MCF 10A (cell line): Measurements from ENCODE around the gene PRUNE2. TPM values are rescaled to one million over a fixed set of nuclear protein-coding genes. Genes with fewer than 3 reads are reported as not detected.

Experiments used
- BruUV-seq: library from RNA; stranded (reverse); fragments of 400-500 nt; replicated peaks from 2 replicates; lab custom pipeline; 2021; lab: Mats Ljungman, UMichigan
- CTCF ChIA-PET: fragments of 300-600 bp; sonication (Branson Sonifier 250); formaldehyde crosslinking; extraction: SDS; loops from one replicate; lab custom pipeline; 2021; ENCODE audit warnings: antibody characterized with exemption, inconsistent platforms; lab: Yijun Ruan, JAX
- POLR2A ChIA-PET: fragments of 300-600, 350-650 bp; sonication (Branson Sonifier 250); formaldehyde crosslinking; extraction: SDS; loops from one replicate; lab custom pipeline; 2020; ENCODE audit warnings: antibody characterized with exemption, inconsistent platforms; lab: Yijun Ruan, JAX
- DNase-seq: peaks from one replicate; pipeline ENCODE4 v3.0.0-alpha.2; 2018; ENCODE audit not compliant: unreplicated experiment
- H3K27ac Mint-ChIP-seq: one replicate; pipeline ENCODE4 v1.8.0; 2022; ENCODE audit warnings: mild to moderate bottlenecking, low read depth, mixed read lengths; ENCODE audit not compliant: unreplicated experiment
- H3K27me3 Mint-ChIP-seq: one replicate; pipeline ENCODE4 v1.8.0; 2022; ENCODE audit warnings: mixed read lengths; ENCODE audit not compliant: insufficient read depth, unreplicated experiment
- H3K36me3 Mint-ChIP-seq: one replicate; pipeline ENCODE4 v1.8.0; 2022; ENCODE audit warnings: mild to moderate bottlenecking, moderate library complexity, mixed read lengths; ENCODE audit not compliant: insufficient read depth, unreplicated experiment
- H3K4me1 Mint-ChIP-seq: one replicate; pipeline ENCODE4 v1.8.0; 2022; ENCODE audit warnings: mixed read lengths; ENCODE audit not compliant: insufficient read depth, unreplicated experiment
- H3K4me3 Mint-ChIP-seq: one replicate; pipeline ENCODE4 v1.8.0; 2022; ENCODE audit warnings: mild to moderate bottlenecking, moderate library complexity, mixed read lengths; ENCODE audit not compliant: unreplicated experiment
- H3K9me3 Mint-ChIP-seq: one replicate; pipeline ENCODE4 v1.8.0; 2022; ENCODE audit warnings: mixed read lengths; ENCODE audit not compliant: unreplicated experiment
- intact Hi-C: fragments of 100-400 bp; cut with micrococcal nuclease; formaldehyde crosslinking; loops from 2 replicates; pipeline ENCODE4 v1.14.1; 2022
- total RNA-seq: library from RNA; stranded (reverse); gene quantifications from 2 replicates; pipeline ENCODE4 v1.2.3, GENCODE V29; 2022
- TF ChIP-seq, protein P1 (sequence below): fragments of 200-600 bp; IDR thresholded peaks from one replicate; pipeline ENCODE4 v1.8.0; 2022; ENCODE audit warnings: antibody characterized with exemption, mild to moderate bottlenecking; ENCODE audit not compliant: unreplicated experiment

PRUNE2 gene
- total RNA-seq, 1 experiment from 2014 or later, result 0.63 TPM

DNA sequence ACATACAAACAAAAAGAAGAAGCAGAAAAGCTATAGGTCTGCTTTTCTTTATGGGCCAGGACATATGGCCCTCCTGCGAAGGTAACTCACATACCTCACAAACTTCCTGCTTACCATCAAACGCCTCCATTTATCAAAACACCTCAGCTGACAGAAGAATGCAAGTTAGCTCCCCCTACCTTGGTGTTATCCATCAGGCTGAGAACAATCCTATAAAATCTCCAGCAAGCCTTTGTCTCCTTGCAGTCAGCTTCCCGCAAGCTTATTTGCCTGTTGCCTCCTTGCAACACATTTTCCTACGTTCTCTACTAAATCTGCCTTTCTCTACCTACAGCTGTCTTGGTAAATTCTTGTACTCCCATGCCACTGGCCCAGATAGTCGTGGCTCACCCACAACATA, 164.4 kb downstream of the PRUNE2 start:
- Mint-ChIP-seq H3K4me1 (no peaks in the 10 kb centered on the region), H3K4me3 (no peak overlapping the region), H3K36me3 (no peaks in the 10 kb centered on the region), H3K9me3 (no peaks in the 10 kb centered on the region), H3K27me3 (no peaks in the 10 kb centered on the region), H3K27ac (no peak overlapping the region)
- intact Hi-C loops, result no loop called here
- BruUV-seq, result no TSS peak
- ChIA-PET CTCF (interaction anchor here (0.6 to 0.8 kb wide), 2 partner anchors 81 to 269 kb away, joined by 3 to 4 read pairs; no protein-coding TSS in a partner anchor), POLR2A (interaction anchor here (0.6 kb wide), 1 partner anchor 13 kb away, joined by 3 read pairs; no protein-coding TSS in a partner anchor)
- TF ChIP-seq, protein P1, sequence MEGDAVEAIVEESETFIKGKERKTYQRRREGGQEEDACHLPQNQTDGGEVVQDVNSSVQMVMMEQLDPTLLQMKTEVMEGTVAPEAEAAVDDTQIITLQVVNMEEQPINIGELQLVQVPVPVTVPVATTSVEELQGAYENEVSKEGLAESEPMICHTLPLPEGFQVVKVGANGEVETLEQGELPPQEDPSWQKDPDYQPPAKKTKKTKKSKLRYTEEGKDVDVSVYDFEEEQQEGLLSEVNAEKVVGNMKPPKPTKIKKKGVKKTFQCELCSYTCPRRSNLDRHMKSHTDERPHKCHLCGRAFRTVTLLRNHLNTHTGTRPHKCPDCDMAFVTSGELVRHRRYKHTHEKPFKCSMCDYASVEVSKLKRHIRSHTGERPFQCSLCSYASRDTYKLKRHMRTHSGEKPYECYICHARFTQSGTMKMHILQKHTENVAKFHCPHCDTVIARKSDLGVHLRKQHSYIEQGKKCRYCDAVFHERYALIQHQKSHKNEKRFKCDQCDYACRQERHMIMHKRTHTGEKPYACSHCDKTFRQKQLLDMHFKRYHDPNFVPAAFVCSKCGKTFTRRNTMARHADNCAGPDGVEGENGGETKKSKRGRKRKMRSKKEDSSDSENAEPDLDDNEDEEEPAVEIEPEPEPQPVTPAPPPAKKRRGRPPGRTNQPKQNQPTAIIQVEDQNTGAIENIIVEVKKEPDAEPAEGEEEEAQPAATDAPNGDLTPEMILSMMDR, result no peak
- DNase-seq, result no peak

DNA sequence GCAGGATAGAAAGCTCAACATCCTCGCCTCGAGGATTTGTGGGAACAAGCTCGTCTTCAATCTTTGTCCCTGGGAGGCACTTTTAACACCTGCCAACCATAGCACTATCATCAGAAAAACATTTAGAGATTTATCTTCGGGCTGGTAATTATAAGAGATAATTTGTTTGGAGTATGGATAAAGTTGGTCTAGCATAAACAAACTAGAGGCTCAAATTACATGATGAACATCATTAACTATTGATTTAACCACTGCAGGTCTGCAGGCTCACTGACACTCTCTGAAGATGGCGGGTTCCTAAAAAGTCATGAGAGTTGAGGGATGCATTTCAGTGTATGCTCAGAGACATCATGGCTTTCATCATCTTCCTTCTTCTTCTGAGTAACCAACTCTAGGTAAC, 167.5 kb downstream of the PRUNE2 start:
- Mint-ChIP-seq H3K9me3 (no peaks in the 10 kb centered on the region), H3K4me1 (no peaks in the 10 kb centered on the region), H3K27me3 (no peaks in the 10 kb centered on the region), H3K4me3 (no peak overlapping the region), H3K36me3 (no peaks in the 10 kb centered on the region), H3K27ac (no peak overlapping the region)
- intact Hi-C loops, result no loop called here
- no TSS peak for BruUV-seq
- CTCF ChIA-PET, result interaction anchor here (1.6 kb wide), 1 partner anchor 719 kb away, joined by 3 read pairs; no protein-coding TSS in a partner anchor
- POLR2A ChIA-PET, result interaction anchor here (0.6 to 0.7 kb wide), 2 partner anchors 229 to 439 kb away, joined by 3 read pairs; partner anchors contain the start of gene VPS13A
- DNase-seq, result no peak
- TF ChIP-seq, protein P1, result no peak

DNA sequence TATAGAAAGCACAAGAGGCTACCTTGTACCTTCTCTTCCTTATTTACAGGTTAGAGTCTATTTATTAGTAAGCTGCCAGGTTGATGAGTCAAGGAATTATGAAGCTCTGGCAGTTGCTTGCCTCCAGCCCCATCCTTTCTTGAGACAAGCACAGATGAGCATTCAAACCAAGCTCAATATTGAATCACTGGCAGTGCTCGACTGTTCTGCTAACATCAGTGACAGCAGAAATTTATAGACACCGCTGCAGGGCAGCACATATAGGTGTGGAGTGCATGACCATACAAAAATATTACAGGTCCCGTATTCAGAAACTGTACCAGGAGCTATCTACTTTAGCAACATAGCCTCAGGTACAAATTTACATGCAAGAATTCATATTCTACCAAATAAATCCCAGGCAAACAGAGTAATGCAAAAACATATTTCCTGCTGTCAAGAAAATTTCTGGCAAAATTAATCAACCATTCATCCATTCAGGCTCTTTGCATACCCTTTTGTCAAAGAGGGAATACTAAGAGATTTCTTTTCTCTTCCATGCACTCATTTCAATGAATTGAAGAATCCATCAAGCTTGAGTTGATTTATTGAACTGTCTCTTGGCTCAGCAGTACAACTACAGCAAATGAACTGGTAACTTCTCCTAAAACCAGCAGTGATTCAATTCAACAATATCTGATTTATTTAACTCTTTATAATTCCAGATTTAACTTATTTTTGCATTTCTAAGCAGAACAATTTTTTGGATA, 168.6 kb downstream of the PRUNE2 start:
- POLR2A ChIA-PET, result no interaction called here
- H3K27ac Mint-ChIP-seq, result no peak overlapping the region
- CTCF ChIA-PET, result interaction anchor here (1.6 kb wide), 1 partner anchor 720 kb away, joined by 3 read pairs; no protein-coding TSS in a partner anchor
- no peaks in the 10 kb centered on the region for H3K27me3 Mint-ChIP-seq
- H3K36me3 Mint-ChIP-seq, result no peaks in the 10 kb centered on the region
- no peak overlapping the region for H3K4me3 Mint-ChIP-seq
- H3K9me3 Mint-ChIP-seq, result no peaks in the 10 kb centered on the region
- no TSS peak for BruUV-seq
- intact Hi-C loops, result no loop called here
- no peak for DNase-seq
- TF ChIP-seq, protein P1, result no peak
- no peaks in the 10 kb centered on the region for H3K4me1 Mint-ChIP-seq

DNA sequence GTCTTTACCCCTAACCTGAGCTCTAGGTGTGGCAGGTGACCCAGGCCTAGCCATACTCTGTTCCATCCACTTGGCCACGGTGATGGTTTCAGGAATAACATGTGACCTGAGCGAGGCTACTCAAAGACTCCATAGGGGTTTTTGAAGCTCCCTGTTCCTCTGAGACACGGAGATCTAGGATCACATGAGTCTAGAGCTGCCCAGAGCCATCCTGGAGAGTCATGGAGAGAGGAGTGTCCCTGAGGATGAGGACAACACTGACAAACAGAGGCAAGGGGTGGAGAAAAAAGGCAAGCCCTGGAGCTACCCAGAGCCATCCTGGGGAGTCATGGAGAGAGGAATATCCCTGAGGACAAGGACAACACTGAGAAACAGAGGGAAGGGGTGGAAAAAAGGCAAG, 171.2 kb downstream of the PRUNE2 start:
- TF ChIP-seq, protein P1, result no peak
- DNase-seq, result no peak
- POLR2A ChIA-PET, result no interaction called here
- H3K36me3 Mint-ChIP-seq, result no peaks in the 10 kb centered on the region
- intact Hi-C loops, result no loop called here
- H3K27me3 Mint-ChIP-seq, result no peaks in the 10 kb centered on the region
- no peaks in the 10 kb centered on the region for H3K9me3 Mint-ChIP-seq
- no peak overlapping the region for H3K4me3 Mint-ChIP-seq
- BruUV-seq, result no TSS peak
- CTCF ChIA-PET, result interaction anchor here (0.6 kb wide), 1 partner anchor 252 kb away, joined by 3 read pairs; no protein-coding TSS in a partner anchor
- no peaks in the 10 kb centered on the region for H3K4me1 Mint-ChIP-seq
- no peak overlapping the region for H3K27ac Mint-ChIP-seq
